Measurements from ENCODE around the gene CALD1.
A peak's percentile ranks its signal among the peaks of the same experiment; 100 is the strongest.

The CALD1 gene

GRCh38 chr7:134932707-134933370 is 153.4 kb downstream of the CALD1 start:
- DNase-seq, result peak; percentile 65

GRCh38 chr7:134933460-134934068 is 154.1 kb downstream of the CALD1 start:
- no peak for DNase-seq

- no peak for DNase-seq
These were observed 156.3 kb downstream of the CALD1 start for GRCh38 chr7:134935701-134936100.

DNA sequence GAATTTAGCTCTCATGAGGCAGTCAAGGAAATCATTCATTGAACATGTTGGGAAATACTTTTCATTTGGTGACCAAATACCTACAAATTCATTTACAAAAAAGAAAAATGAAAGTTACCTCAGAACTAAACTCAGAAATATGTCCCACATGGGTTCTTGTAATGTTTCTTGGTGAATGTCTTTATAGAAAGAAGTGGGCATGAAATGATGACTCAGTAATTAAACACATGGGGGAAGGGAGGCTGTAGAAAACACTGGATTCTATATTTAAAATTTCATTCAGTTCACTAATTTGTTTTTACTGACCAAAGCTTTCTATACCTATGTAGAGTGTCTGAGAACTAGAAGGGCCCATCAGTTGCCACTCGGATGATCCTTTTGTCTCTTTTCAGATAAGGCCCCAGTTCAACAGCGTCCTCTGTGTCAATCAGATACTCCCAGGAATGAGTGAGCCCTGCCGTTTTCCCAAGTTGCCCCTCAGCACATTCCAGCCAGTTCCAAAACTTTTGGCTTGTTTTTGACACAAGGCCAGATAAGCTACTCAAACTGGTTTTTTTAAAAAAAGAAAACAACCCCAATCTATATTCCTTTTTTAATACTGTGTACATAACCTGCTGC is 157.6 kb downstream of the CALD1 start:
- no peak for DNase-seq

DNA sequence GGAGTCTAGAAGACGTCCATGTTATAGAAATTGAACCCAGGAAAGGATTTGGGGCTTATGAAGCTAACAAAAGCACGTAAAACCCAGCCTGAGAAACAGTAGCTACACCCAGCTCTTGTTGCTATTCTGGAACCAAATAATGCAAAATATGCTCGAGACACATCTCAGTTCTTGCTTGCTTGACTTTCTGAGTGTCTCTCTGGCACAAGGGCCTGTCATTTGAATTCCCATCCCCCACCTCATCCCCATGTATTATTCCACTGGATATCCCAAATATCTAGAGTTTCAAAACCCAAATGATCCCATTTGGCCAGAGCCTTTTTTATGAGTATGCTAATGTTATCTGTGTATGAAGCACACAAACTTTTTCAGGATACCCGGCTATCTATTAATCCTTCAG is 158.7 kb downstream of the CALD1 start:
- DNase-seq, result no peak

DNA sequence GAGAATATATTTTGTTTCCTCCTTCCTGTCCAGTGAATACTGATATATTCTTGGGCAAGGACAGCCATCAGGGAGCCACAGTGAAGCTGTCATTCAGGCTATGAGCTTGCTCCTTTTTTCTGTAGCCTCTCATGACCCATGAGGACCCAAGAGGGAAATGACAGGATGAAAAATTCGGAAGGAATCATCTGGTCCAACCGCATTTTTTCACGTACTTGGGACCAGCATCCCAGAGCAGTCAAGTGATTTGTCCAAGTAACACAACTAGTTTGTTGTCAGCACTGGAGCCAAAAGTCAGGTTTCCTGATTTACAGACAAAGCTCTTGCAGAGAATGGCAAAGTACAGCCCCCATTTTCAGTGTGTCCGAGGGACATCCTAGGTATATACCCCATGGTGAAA is 159.7 kb downstream of the CALD1 start:
- DNase-seq, result no peak

DNA sequence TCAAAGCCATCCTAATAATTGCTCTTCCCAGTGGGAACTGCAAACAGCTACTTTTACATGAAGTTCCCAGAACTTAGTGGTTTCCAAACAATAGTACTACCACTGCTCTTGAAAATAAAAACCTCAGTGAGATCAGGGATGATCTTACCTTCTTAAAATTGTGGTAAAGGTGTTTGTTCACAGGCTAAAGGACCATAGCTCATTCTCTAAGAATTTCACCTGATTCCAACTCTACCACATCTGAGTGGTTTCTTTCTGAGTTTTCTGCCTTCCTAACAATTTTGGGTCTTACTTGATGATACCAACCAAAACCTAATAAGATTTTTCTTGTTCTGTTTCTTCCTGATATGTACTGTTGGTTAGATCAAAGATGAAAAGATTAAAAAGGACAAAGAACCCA is 161.3 kb downstream of the CALD1 start:
- DNase-seq, result no peak

- no peak for DNase-seq
These were observed 161.9 kb downstream of the CALD1 start for GRCh38 chr7:134941185-134941900.

DNA sequence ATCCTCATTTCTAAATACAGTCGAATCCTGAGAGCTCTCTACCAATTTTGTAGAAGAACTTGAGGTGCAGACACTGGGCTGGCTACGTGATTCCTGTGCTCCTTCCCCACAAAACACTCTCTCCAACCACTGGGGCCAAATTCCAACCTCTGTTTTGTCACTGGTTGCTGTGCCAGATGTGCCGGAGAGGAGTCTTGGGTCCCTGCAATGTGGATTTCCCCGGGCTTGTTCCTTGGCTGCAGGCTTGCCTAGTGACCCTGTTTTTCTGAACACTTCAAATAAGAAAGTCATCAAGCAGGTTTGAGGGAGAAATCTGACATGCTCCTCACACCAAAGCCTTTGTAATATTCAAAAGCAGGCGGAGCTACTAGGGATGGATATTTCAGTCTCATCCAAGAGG is 162.5 kb downstream of the CALD1 start:
- DNase-seq, result no peak

- no peak for DNase-seq
These were observed 163.4 kb downstream of the CALD1 start for GRCh38 chr7:134942690-134943466.

GRCh38 chr7:134943785-134944400 is 164.5 kb downstream of the CALD1 start:
- DNase-seq, result peak; percentile 29

- DNase-seq, result no peak
These were observed 166.3 kb downstream of the CALD1 start for GRCh38 chr7:134945691-134946090.

- no peak for DNase-seq
These were observed 166.8 kb downstream of the CALD1 start for GRCh38 chr7:134946260-134946659.

GRCh38 chr7:134947329-134947728 is 167.9 kb downstream of the CALD1 start:
- no peak for DNase-seq

DNA sequence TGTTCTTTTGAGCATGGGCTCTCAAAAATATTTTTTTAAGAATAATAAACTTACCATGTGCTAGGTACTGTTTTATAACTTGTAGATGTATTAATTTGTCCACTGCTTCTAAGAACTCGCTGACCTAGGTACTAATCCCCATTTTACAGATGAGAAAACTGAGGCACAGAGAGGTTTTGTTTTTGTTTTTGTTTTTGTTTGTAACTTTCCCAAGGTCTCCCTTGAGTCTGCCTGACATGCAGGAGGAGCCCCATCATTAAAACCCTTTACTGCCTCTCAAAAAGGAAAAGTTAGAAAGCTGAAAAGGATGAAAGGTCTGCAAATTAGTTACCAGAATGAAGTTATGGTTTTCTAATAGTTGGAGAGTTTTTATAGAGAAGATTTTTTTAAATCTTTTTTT is 168.4 kb downstream of the CALD1 start:
- DNase-seq, result no peak

DNA sequence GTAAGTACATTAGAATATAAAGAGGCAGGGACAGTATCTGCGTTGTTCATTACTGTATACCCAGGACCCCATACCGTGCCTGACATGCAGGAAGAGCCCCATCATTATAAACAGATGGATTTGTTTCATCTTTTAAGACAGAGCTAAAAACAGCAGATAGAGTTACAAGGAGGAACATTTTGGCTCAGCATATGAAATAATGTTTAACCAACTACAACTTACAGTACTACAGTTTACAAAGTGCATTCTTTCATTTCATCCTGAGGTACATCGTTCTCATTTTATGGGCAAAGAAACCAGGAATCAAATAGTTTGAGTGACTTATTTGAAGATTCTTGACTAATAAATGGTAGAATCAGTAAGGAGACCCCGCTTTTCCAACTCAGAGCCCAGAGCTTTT is 168.8 kb downstream of the CALD1 start:
- DNase-seq, result no peak

- DNase-seq, result no peak
These were observed 169.3 kb downstream of the CALD1 start for GRCh38 chr7:134948736-134949135.

- no peak for DNase-seq
These were observed 169.7 kb downstream of the CALD1 start for GRCh38 chr7:134949171-134949570.

DNA sequence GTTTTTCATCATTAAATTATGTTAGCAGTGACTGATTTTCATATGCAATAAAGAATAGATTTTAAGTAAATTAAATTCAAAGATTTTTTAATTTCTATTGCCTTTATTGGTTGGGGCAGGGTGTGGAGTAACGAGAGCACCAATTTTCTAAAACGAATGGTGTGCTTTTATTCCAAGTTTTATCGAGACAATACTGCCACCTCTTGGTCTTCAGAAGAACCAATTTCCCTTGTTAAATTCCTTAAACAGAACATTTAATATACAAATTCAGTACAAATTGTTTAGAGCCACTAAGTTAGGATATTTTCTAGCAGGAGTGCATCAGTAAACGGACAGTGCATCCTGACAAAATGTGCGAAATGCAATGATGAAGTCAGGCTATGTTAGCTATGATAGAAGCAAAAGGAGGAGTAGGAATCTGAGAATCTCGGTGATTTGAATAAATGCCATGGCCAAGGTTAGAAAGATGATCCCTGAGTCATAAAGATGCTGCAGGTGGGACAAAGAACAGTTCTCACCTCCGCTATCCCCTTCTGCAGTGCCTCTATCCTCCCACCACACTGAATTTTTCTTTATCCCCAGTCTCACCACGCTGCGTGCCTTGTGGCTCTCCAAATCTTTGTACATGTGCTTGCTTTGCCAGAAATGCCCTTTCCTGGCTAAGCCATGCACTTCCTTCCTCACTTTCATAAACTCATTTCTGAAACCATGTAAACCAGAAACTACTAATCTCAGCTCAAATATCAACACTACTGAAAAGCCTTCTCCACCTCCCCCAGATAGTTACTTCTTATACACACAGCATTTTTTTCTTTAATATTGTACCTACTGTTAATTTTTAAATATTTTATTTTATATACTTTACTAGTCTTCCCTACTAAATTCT is 175.0 kb downstream of the CALD1 start:
- DNase-seq, result peak; percentile 44

DNA sequence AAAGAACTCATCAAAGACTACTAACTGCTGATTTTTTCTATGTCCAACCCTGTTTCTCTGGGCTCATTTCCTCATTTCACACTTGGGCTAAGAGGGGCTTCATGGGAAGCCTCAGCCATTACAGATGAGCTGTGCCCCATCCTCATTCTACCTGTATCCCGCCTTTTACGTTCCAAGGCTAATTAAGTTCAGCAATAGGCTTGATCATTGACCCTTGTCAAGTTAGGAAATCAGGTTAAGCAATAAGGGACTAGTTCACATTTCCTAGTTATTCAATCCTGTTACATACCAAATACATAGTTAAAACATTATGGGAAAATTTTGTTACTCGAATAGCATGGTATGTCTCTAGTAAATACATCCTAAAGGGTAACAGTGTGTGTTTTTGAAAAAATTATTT is 177.6 kb downstream of the CALD1 start:
- DNase-seq, result no peak

DNA sequence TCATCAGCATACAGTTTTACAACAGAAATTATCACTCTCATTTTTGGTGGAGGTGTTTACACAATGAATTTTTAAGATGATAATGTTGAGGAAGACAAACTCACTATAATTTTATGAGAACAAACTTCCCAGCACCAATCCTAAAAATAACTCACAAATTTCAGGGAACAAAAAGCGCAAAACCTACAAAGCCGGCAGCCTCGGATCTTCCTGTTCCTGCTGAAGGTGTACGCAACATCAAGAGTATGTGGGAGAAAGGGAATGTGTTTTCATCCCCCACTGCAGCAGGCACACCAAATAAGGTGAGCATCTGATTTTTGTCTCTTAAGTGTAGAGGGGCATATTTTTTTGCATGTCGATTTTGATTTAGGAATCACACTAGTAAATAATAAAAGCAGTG is 180.4 kb downstream of the CALD1 start:
- DNase-seq, result no peak
